MM.1S (cell line): ENCODE data around the gene MPZL2.
A peak's percentile ranks its signal among the peaks of the same experiment; 100 is the strongest.

Experiments
- DNase-seq: peaks from one replicate; pipeline ENCODE4 v3.0.0-alpha.2; 2015
- H2AFZ ChIP-seq: fragments of 300-600 bp; sonication (generic); 2 replicates; pipeline ENCODE4 v1.6.0; 2016; ENCODE audit warnings: antibody characterized with exemption, low read length
- H3F3A ChIP-seq: fragments of 300-600 bp; sonication (generic); 2 replicates; pipeline ENCODE4 v1.6.1; 2016; ENCODE audit warnings: mild to moderate bottlenecking, antibody characterized with exemption, low read length, moderate library complexity, mixed read lengths; ENCODE audit not compliant: insufficient read depth
- H3K27ac ChIP-seq: fragments of 300-600 bp; sonication (generic); 2 replicates; pipeline ENCODE4 v1.5.1; 2016; ENCODE audit warnings: mild to moderate bottlenecking, low read length
- H3K27me3 ChIP-seq: fragments of 300-600 bp; sonication (generic); replicated peaks from 2 replicates; pipeline ENCODE4 v1.6.0; 2016; ENCODE audit warnings: low read length; ENCODE audit not compliant: insufficient read depth
- H3K36me3 ChIP-seq: fragments of 300-600 bp; sonication (generic); replicated peaks from 2 replicates; pipeline ENCODE4 v1.6.1; 2016; ENCODE audit warnings: mild to moderate bottlenecking, low read length, mixed read lengths; ENCODE audit not compliant: insufficient read depth
- H3K4me1 ChIP-seq: fragments of 300-600 bp; sonication (generic); 2 replicates; pipeline ENCODE4 v1.6.1; 2016; ENCODE audit warnings: low read length, mixed read lengths
- H3K4me2 ChIP-seq: fragments of 300-600 bp; sonication (generic); 2 replicates; pipeline ENCODE4 v1.6.0; 2016; ENCODE audit warnings: low read depth, low read length
- H3K4me3 ChIP-seq: fragments of 300-600 bp; sonication (generic); 2 replicates; pipeline ENCODE4 v1.5.1; 2016; ENCODE audit warnings: low read length, mixed read lengths
- H3K79me2 ChIP-seq: fragments of 300-600 bp; sonication (generic); 2 replicates; pipeline ENCODE4 v1.6.1; 2016; ENCODE audit warnings: mixed run types, low read length, mixed read lengths
- H3K9ac ChIP-seq: fragments of 300-600 bp; sonication (generic); 2 replicates; pipeline ENCODE4 v1.6.1; 2016; ENCODE audit warnings: low read length, mixed read lengths
- H3K9me2 ChIP-seq: fragments of 300-600 bp; sonication (generic); replicated peaks from 2 replicates; pipeline ENCODE4 v1.6.1; 2016; ENCODE audit warnings: mild to moderate bottlenecking, low read length, mixed read lengths; ENCODE audit not compliant: insufficient read depth
- H3K9me3 ChIP-seq: fragments of 300-600 bp; sonication (generic); replicated peaks from 2 replicates; pipeline ENCODE4 v1.6.1; 2016; ENCODE audit warnings: mild to moderate bottlenecking, low read length, mixed read lengths; ENCODE audit not compliant: insufficient read depth
- H4K20me1 ChIP-seq: fragments of 300-600 bp; sonication (generic); 2 replicates; pipeline ENCODE4 v1.6.1; 2016; ENCODE audit warnings: mild to moderate bottlenecking, low read length, moderate library complexity, mixed read lengths; ENCODE audit not compliant: insufficient read depth
- CTCF ChIP-seq: fragments of 300-600 bp; sonication (generic); IDR thresholded peaks from 2 replicates; pipeline ENCODE4 v1.5.1; 2016; ENCODE audit warnings: antibody characterized with exemption, low read length, mixed read lengths
- EZH2 ChIP-seq: fragments of 300-600 bp; sonication (generic); optimal IDR thresholded peaks from 2 replicates; pipeline ENCODE3; 2017; ENCODE audit warnings: low read depth, mild to moderate bottlenecking, antibody characterized with exemption, low read length, mixed read lengths
- EZH2phosphoT487 ChIP-seq: fragments of 300-600 bp; sonication (generic); IDR thresholded peaks from 2 replicates; pipeline ENCODE4 v1.6.1; 2018; ENCODE audit warnings: antibody characterized with exemption, low read length

MPZL2 gene

DNA sequence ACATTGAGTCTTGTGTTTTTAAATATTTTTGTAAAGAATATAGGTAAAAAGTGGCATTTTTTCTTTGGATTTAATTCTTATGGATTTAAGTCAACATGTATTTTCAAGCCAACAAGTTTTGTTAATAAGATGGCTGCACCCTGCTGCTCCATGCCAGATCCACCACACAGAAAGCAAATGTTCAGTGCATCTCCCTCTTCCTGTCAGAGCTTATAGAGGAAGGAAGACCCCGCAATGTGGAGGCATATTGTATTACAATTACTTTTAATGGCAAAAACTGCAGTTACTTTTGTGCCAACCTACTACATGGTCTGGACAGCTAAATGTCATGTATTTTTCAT lies 40.1 kb upstream of the MPZL2 start:
- H3K4me3 ChIP-seq = no peak overlapping the region
- H3K9me3 ChIP-seq = no peaks in the 10 kb centered on the region
- no peaks in the 10 kb centered on the region for H3K9me2 ChIP-seq
- no peak overlapping the region for H3K9ac ChIP-seq
- DNase-seq = no peak
- H3K27ac ChIP-seq = no peak overlapping the region
- H4K20me1 ChIP-seq = no peaks in the 10 kb centered on the region
- H3K36me3 ChIP-seq = no peaks in the 10 kb centered on the region
- H3K4me2 ChIP-seq = peak overlapping the region; percentile 23; the same call in 1 of the 2 replicates
- no peaks in the 10 kb centered on the region for H3K79me2 ChIP-seq
- TF ChIP-seq CTCF (no peak), EZH2phosphoT487 (no peak), EZH2 (no peak)
- H2AFZ ChIP-seq = peak overlapping the region; percentile 59
- peaks cover 10% of the 10 kb centered on the region for H3K4me1 ChIP-seq
- H3F3A ChIP-seq = no peaks in the 10 kb centered on the region
- no peaks in the 10 kb centered on the region for H3K27me3 ChIP-seq

DNA sequence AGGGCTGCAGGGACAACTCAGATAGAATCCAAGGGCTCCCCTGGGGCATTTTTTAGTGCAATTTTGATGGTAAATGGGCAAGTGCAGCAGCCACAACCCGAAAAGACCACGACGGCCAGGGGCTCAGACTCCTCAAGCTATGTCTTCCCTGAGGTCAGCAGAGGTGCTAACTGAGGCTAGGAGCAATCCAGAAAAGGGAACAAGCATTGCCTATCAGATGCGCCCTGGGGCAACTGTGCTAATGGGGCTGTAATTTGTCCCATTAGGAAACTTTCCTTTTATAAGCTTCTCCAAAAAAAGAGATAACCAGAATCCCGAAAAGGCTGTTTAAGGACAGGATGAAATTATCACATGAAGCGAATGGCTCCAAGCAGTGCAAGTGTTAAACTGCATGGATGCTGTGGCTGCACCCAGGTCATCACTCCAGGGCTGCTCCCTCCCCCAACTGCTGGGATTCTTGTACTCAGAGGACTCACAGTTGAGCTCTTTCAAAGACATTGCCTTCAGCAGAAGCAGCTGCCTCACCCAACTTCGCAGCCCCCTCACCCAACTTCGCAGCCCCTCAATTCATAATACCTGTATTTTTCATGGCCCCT lies 37.6 kb upstream of the MPZL2 start:
- H3K79me2 ChIP-seq = no peaks in the 10 kb centered on the region
- H3K9me3 ChIP-seq = no peaks in the 10 kb centered on the region
- no peaks in the 10 kb centered on the region for H3F3A ChIP-seq

GRCh38 chr11:118295815-118296454 lies 31.8 kb upstream of the MPZL2 start:
- no peaks in the 10 kb centered on the region for H3F3A ChIP-seq
- H3K36me3 ChIP-seq = no peaks in the 10 kb centered on the region
- H3K9ac ChIP-seq = no peak overlapping the region
- H3K4me2 ChIP-seq = no peak overlapping the region
- H3K27ac ChIP-seq = no peak overlapping the region
- no peaks in the 10 kb centered on the region for H3K79me2 ChIP-seq
- H3K4me3 ChIP-seq = no peak overlapping the region
- no peaks in the 10 kb centered on the region for H4K20me1 ChIP-seq
- H3K9me2 ChIP-seq = no peaks in the 10 kb centered on the region
- H3K27me3 ChIP-seq = no peaks in the 10 kb centered on the region
- H3K4me1 ChIP-seq = no peaks in the 10 kb centered on the region
- no peak for DNase-seq
- no peaks in the 10 kb centered on the region for H3K9me3 ChIP-seq
- TF ChIP-seq CTCF = peak; percentile 61
- TF ChIP-seq EZH2phosphoT487 = no peak
- no peak for TF ChIP-seq EZH2
- H2AFZ ChIP-seq = no peak overlapping the region

More for the DNA sequence above, 37.6 kb upstream of the MPZL2 start:
- H3K4me3 ChIP-seq = no peak overlapping the region
- no peak for DNase-seq
- H3K4me1 ChIP-seq = peaks cover 10% of the 10 kb centered on the region
- H3K27ac ChIP-seq = no peak overlapping the region
- no peak overlapping the region for H3K9ac ChIP-seq
- no peak overlapping the region for H2AFZ ChIP-seq
- no peaks in the 10 kb centered on the region for H4K20me1 ChIP-seq
- no peak overlapping the region for H3K4me2 ChIP-seq
- H3K27me3 ChIP-seq = no peaks in the 10 kb centered on the region
- H3K9me2 ChIP-seq = no peaks in the 10 kb centered on the region
- no peaks in the 10 kb centered on the region for H3K36me3 ChIP-seq
- TF ChIP-seq EZH2phosphoT487 (no peak), EZH2 (no peak)

DNA sequence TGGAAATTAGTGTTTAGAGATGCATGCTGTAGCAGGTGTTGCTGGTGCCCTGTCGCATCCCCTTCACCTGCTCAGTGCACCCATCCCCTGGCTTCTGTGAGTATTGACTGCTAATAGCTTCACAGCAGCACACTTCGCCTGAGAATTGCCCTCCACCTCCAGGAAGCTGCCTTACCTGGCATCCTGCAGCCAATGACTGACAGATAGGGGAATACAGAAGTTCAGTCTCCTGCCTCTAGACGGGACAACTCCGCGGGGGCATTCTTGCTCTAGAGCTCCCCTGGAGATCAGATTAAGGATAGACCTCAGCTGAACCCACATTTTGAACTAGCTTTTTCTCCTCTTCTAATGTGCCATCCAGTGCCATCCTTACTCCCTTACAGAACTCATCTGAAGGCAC lies 31.1 kb upstream of the MPZL2 start:
- Histone ChIP-seq H3K27ac (no peak overlapping the region), H3K9me2 (no peaks in the 10 kb centered on the region), H2AFZ (no peak overlapping the region), H3F3A (no peaks in the 10 kb centered on the region), H3K4me3 (no peak overlapping the region), H3K4me2 (no peak overlapping the region), H3K9ac (no peak overlapping the region), H3K36me3 (no peaks in the 10 kb centered on the region), H3K79me2 (no peaks in the 10 kb centered on the region), H4K20me1 (no peaks in the 10 kb centered on the region), H3K27me3 (no peaks in the 10 kb centered on the region), H3K4me1 (no peaks in the 10 kb centered on the region), H3K9me3 (no peaks in the 10 kb centered on the region)
- TF ChIP-seq EZH2 (no peak), EZH2phosphoT487 (no peak), CTCF (no peak)
- no peak for DNase-seq
